ENCODE data around the gene STAC3.

The STAC3 gene

GRCh38 chr12:57212701-57213057 is 38.3 kb downstream of the STAC3 start:
- no peak overlapping the region for H3K27ac ChIP-seq (ENCODE audit: low read depth, low read length)
- H2AFZ ChIP-seq (ENCODE audit: low read depth, low read length, severe bottlenecking) = no peak overlapping the region
- no peaks in the 10 kb centered on the region for H3K36me3 ChIP-seq (ENCODE audit: low read length)
- TF ChIP-seq, protein P1, sequence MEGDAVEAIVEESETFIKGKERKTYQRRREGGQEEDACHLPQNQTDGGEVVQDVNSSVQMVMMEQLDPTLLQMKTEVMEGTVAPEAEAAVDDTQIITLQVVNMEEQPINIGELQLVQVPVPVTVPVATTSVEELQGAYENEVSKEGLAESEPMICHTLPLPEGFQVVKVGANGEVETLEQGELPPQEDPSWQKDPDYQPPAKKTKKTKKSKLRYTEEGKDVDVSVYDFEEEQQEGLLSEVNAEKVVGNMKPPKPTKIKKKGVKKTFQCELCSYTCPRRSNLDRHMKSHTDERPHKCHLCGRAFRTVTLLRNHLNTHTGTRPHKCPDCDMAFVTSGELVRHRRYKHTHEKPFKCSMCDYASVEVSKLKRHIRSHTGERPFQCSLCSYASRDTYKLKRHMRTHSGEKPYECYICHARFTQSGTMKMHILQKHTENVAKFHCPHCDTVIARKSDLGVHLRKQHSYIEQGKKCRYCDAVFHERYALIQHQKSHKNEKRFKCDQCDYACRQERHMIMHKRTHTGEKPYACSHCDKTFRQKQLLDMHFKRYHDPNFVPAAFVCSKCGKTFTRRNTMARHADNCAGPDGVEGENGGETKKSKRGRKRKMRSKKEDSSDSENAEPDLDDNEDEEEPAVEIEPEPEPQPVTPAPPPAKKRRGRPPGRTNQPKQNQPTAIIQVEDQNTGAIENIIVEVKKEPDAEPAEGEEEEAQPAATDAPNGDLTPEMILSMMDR (IDR thresholded peaks at IDR 0.05; ENCODE audit: insufficient read depth, low read length, poor library complexity, severe bottlenecking) = no peak
- TF ChIP-seq EZH2phosphoT487 (conservative IDR thresholded peaks at IDR 0.05; ENCODE audit: low read length) = no peak
- no peaks in the 10 kb centered on the region; the same call in 1 of the 2 replicates for H3K79me2 ChIP-seq (ENCODE audit: insufficient read depth, low read length)
- H3K27me3 ChIP-seq (ENCODE audit: low read length) = no peaks in the 10 kb centered on the region
- H3K4me3 ChIP-seq (ENCODE audit: insufficient read depth, low read length, poor library complexity, severe bottlenecking) = no peak overlapping the region
- H3F3A ChIP-seq (ENCODE audit: insufficient read depth) = peaks cover 9% of the 10 kb centered on the region
- no peak overlapping the region for H3K4me2 ChIP-seq (ENCODE audit: low read depth, low read length, poor library complexity, severe bottlenecking)
- no peak overlapping the region for H3K9ac ChIP-seq (ENCODE audit: low read length)
- H3K9me2 ChIP-seq (replicated peaks; ENCODE audit: insufficient read depth, low read length) = no peaks in the 10 kb centered on the region
- no peaks in the 10 kb centered on the region for H4K20me1 ChIP-seq (ENCODE audit: low read depth, low read length)
- no peaks in the 10 kb centered on the region for H3K9me3 ChIP-seq (ENCODE audit: insufficient read depth, low read length)

GRCh38 chr12:57211791-57212700 is 38.9 kb downstream of the STAC3 start:
- no peaks in the 10 kb centered on the region for H4K20me1 ChIP-seq (ENCODE audit: low read depth, low read length)
- no peaks in the 10 kb centered on the region for H3K27me3 ChIP-seq (ENCODE audit: low read length)
- no peak overlapping the region for H3K9ac ChIP-seq (ENCODE audit: low read length)
- H2AFZ ChIP-seq (ENCODE audit: low read depth, low read length, severe bottlenecking) = no peak overlapping the region
- peaks cover 9% of the 10 kb centered on the region for H3F3A ChIP-seq (ENCODE audit: insufficient read depth)
- H3K4me2 ChIP-seq (ENCODE audit: low read depth, low read length, poor library complexity, severe bottlenecking) = no peak overlapping the region
- TF ChIP-seq EZH2phosphoT487 (conservative IDR thresholded peaks at IDR 0.05; ENCODE audit: low read length) = no peak
- TF ChIP-seq, protein P1 (IDR thresholded peaks at IDR 0.05; ENCODE audit: insufficient read depth, low read length, poor library complexity, severe bottlenecking) = no peak
- no peaks in the 10 kb centered on the region for H3K9me3 ChIP-seq (ENCODE audit: insufficient read depth, low read length)
- H3K4me3 ChIP-seq (ENCODE audit: insufficient read depth, low read length, poor library complexity, severe bottlenecking) = no peak overlapping the region
- no peaks in the 10 kb centered on the region for H3K36me3 ChIP-seq (ENCODE audit: low read length)
- no peaks in the 10 kb centered on the region for H3K79me2 ChIP-seq (ENCODE audit: insufficient read depth, low read length)
- H3K9me2 ChIP-seq (replicated peaks; ENCODE audit: insufficient read depth, low read length) = no peaks in the 10 kb centered on the region
- H3K27ac ChIP-seq (ENCODE audit: low read depth, low read length) = no peak overlapping the region

DNA sequence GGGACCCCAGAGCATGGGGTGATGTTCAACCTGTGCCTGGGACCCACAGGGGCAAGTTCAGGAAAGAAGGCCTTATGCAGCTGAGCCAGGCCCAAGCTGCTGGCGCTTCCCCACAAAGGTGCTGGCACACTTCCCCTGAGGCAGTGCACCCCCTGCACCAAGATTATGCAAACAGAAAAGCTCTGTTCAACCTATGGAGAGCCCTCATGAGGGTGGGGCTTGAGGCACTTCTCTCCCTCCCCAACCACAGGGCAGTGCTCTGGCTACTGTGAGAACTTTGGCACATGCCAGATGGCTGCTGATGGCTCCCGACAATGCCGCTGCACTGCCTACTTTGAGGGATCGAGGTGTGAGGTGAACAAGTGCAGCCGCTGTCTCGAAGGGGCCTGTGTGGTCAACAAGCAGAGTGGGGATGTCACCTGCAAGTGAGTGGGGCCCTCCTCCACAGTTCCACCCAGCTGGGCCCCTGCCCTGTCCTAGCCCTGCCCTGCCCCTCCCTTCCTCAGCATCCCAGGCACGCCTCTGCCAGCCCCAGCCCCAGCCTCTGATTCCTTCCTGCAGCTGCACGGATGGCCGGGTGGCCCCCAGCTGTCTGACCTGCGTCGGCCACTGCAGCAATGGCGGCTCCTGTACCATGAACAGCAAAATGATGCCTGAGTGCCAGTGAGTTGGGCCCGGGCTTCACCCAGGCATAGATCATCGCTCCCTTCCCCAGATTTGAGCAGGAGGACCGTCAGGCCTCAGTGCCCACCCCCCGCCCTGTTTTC is 39.9 kb downstream of the STAC3 start:
- H3K4me3 ChIP-seq (ENCODE audit: insufficient read depth, low read length, poor library complexity, severe bottlenecking) = no peak overlapping the region
- H4K20me1 ChIP-seq (ENCODE audit: low read depth, low read length) = no peaks in the 10 kb centered on the region
- H3K27ac ChIP-seq (ENCODE audit: low read depth, low read length) = no peak overlapping the region
- H3K9me2 ChIP-seq (replicated peaks; ENCODE audit: insufficient read depth, low read length) = no peaks in the 10 kb centered on the region
- no peaks in the 10 kb centered on the region for H3K9me3 ChIP-seq (ENCODE audit: insufficient read depth, low read length)
- H3F3A ChIP-seq (ENCODE audit: insufficient read depth) = peaks cover 9% of the 10 kb centered on the region
- H3K27me3 ChIP-seq (ENCODE audit: low read length) = no peaks in the 10 kb centered on the region
- H3K79me2 ChIP-seq (ENCODE audit: insufficient read depth, low read length) = no peaks in the 10 kb centered on the region
- no peak overlapping the region for H2AFZ ChIP-seq (ENCODE audit: low read depth, low read length, severe bottlenecking)
- H3K4me2 ChIP-seq (ENCODE audit: low read depth, low read length, poor library complexity, severe bottlenecking) = peak overlapping the region; percentile 14
- no peak for TF ChIP-seq EZH2phosphoT487 (conservative IDR thresholded peaks at IDR 0.05; ENCODE audit: low read length)
- TF ChIP-seq, protein P1 (IDR thresholded peaks at IDR 0.05; ENCODE audit: insufficient read depth, low read length, poor library complexity, severe bottlenecking) = no peak
- H3K36me3 ChIP-seq (ENCODE audit: low read length) = no peaks in the 10 kb centered on the region
- peak overlapping the region; percentile 19; the same call in 1 of the 2 replicates for H3K9ac ChIP-seq (ENCODE audit: low read length)

Data from SU-DHL-6 (cell line).